ENCODE results near the gene VWA3A. TPM values are rescaled to one million over a fixed set of nuclear protein-coding genes. Genes with fewer than 3 reads are reported as not detected.

VWA3A gene
- total RNA-seq, 4 donors from 2014 or later: not detected

DNA sequence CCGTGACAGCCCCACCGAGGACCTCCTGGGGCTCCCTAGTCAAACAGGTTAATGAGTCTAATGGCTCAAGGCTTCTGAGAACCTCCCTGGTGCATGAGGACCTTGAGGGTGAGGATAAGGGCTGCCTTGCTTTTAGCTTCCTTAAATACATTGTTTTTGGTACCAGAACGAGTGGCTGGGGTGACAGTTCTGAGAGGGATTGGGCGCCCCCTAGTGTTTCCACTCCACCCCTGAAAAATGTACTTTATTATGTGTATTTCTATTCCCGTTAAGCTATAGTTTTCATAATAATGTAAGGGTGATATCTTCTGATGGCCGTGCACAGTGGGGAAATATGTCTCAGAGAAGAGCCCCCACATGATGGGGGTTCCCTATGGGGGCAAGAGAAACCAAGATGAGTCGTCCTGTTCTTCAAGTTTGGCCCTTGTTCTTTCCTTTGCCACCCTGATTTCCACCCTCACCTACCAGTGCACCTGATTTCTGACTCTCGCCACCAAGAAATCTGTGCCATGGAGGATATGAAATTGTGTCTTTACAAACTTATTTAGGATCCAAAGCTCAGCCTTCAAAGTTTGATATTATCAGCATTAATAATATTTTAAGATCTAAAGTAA lies 14.5 kb upstream of the VWA3A start:
- TF ChIP-seq, protein P1, sequence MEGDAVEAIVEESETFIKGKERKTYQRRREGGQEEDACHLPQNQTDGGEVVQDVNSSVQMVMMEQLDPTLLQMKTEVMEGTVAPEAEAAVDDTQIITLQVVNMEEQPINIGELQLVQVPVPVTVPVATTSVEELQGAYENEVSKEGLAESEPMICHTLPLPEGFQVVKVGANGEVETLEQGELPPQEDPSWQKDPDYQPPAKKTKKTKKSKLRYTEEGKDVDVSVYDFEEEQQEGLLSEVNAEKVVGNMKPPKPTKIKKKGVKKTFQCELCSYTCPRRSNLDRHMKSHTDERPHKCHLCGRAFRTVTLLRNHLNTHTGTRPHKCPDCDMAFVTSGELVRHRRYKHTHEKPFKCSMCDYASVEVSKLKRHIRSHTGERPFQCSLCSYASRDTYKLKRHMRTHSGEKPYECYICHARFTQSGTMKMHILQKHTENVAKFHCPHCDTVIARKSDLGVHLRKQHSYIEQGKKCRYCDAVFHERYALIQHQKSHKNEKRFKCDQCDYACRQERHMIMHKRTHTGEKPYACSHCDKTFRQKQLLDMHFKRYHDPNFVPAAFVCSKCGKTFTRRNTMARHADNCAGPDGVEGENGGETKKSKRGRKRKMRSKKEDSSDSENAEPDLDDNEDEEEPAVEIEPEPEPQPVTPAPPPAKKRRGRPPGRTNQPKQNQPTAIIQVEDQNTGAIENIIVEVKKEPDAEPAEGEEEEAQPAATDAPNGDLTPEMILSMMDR (IDR thresholded peaks at IDR 0.05; ENCODE audit: low read depth): no peak

DNA sequence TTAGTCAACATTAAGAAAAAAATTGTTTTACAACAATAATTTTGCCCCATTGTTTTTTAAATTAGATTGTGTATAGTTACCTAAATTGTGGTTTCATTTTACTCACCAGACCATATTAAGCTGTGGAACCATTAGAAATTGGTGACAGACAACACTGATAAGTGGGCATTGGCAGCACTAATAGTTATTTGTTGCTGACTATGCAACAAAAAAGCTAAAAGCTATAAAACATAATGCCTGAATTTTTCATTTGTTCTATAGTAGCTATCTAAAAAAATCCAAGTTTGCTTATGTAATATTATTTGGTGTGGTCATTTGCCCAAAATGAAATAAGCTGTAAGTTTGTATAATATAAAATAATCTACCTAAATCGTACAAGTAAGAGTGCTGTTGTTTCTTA lies 13.7 kb upstream of the VWA3A start:
- TF ChIP-seq, protein P1 (IDR thresholded peaks at IDR 0.05; ENCODE audit: low read depth): no peak

DNA sequence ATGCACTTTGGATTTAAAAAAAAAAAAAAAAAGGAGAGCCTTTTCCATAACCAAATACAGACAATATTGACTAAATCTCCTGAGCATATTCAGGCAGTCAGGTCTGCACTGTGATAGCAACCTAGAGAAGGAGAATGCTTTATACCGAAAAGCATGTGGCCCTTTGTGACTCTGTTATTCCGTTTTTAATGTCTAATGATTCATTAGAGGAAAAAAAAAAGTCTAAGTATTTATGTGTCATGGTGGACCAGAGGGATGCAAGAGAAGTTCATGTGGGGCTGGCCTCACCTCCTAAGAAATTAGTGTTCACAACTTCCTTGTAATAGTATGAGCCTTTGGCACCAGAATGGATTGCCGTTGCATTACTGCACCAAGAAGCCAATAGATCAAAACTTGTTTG lies 11.3 kb upstream of the VWA3A start:
- TF ChIP-seq, protein P1 (IDR thresholded peaks at IDR 0.05; ENCODE audit: low read depth): no peak

DNA sequence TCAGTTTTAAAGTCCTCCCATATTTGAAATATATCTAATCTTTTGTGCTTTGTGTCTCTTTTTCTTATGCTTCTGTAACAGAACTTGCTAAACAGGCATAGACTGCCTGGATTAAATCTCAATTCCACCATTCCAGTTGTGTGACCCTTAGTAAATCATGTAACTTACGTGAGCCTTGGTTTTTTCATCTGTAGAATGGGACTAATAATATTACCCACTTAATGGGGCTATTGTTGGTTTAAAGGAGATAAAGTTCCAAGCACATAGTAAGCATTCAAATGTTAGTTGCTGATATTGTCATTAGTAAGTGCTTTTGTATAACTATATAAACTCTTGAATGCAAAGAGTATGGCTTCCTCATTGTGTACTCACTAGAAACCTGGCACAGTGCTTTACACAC lies 5.9 kb upstream of the VWA3A start:
- TF ChIP-seq, protein P1 (IDR thresholded peaks at IDR 0.05; ENCODE audit: low read depth): no peak

DNA sequence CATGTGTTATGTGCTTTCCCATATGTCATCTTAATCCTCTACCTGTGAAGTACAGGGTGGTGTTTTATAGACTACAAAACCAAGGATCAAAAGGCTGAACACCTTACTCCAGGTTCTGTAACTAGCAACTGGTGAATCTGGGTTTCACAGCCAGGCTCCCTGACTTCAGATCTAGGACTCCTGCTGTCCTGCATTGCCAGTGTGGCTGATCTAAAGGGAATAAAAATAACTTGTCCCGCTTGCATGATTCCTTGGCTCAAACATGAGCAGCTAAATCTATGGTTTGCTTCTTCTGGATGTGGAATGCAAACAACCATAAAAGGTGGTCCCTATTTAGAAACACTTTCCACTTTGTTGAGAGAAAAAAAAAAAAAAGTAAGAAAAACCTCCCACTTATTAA lies 3.7 kb upstream of the VWA3A start:
- TF ChIP-seq, protein P1 (IDR thresholded peaks at IDR 0.05; ENCODE audit: low read depth): no peak

DNA sequence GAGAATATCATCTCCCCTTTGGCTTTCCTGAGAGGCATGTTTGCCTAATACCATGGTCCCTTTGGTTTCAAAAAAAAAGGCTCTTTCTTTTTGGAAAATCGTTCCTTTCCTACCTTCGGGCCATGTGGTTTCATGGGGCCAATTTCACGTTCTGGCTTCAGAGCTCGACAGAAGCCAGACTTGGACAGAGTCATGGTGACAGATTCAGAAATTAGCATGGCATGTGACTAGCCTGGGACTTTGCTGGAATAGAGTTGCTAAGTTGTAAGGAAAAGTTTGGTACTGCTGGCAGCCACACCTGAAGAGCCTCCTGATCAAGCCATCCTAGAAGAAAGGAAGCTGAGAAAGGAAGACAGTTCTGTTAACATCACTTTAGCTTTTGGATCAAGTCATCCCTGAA lies 2.4 kb upstream of the VWA3A start:
- TF ChIP-seq, protein P1 (IDR thresholded peaks at IDR 0.05; ENCODE audit: low read depth): no peak

DNA sequence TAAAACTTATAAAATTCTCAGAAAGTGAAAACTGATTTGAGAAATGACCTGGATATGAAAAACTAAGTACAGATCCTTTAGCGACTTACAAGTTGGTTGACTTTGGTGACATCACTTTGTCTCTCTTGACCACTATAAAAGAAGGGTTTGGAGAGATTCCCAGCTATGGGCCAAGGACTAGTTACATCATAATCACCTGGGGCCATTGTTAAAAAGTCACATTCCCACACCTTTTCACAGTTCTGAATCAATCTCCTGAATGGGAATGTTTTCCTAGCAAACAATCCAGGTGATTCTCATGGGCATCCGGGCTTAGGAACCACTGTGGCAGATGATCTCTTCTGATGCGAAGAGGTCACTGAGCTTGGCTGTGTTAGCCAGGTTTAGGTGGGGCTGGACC lies 620 bp upstream of the VWA3A start:
- TF ChIP-seq, protein P1 (IDR thresholded peaks at IDR 0.05; ENCODE audit: low read depth): no peak
